GM20431 (cell line): ENCODE measurements around the gene ACAD8.
"Not testable (repeated sequence)": the region's sequence is repeated elsewhere in the genome, so short reads cannot be mapped to it uniquely, and the experiment has no call there.

Source experiments
- in situ Hi-C: fragments of 300-500 bp; cut with MseI, MboI; formaldehyde crosslinking; loops from one replicate; pipeline ENCODE4 v1.15.0; 2020; ENCODE audit warnings: low sequenced_read_pairs; ENCODE audit not compliant: unreplicated experiment

ACAD8 gene

GRCh38 chr11:134237557-134237922 lies 15.8 kb upstream of the ACAD8 start:
- in situ Hi-C loops: no loop called here

DNA sequence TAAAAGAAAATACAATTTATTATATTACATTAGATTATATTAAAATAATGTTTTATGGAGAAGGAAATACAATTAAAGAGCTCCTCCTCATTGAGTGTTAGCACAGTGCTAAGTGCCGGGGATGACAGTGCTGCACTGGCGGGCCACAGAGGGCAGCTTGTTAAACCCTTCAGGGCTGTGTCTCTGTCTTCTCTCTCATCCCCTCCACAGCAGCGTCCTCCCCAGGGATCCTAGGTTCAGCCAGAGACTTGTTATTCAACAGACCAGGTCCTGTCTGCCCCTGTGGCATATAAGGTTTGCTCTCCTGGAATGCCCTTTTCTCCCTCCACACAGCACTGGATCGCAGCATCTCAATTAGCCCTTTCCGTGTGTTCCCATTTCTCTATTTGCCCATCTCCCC lies 14.4 kb upstream of the ACAD8 start:
- in situ Hi-C loops: no loop called here

- in situ Hi-C loops: no loop called here
Observed at GRCh38 chr11:134240592-134240991, 12.8 kb upstream of the ACAD8 start.

DNA sequence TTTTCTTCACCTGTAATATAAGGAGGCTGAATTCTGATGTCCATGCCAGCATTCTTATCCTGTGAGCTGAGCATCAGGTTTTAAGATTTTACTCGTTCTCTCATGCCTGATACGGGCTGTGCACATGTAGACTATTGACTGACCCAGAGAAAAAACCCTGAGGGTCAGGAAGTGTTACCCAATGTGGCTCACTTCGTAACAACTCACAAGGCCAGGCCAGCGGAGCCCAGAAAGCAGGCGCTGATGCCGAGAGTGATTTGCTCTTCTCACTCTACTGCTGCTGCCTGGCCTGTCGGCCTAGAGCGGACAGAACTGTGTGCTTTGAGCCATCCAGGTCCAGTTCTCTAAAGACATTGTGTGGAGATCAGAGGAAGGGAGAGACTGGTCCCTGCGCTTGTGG lies 11.0 kb upstream of the ACAD8 start:
- in situ Hi-C loops: no loop called here

- in situ Hi-C loops: no loop called here
Observed at GRCh38 chr11:134243913-134244312, 9.5 kb upstream of the ACAD8 start.

GRCh38 chr11:134244593-134244992 lies 8.8 kb upstream of the ACAD8 start:
- in situ Hi-C loops: no loop called here

DNA sequence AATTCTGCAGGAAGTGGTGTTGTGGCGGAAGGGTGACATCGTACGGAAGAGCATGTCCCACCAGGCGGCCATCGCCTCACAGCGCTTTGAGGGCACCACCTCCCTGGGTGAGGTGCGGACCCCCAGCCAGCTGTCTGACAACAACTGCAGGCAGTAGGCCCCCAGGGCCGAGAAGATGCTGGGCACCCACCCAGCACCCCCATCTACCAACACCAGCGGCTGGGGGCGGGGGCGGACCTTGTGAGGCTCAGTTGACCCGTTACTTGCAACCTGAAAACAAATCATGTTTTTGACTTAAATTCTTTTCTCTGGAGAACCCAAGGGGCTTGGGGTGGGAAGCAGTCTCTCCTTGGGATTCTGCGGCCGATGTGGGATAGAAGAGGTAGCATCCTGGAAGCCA lies 7.9 kb upstream of the ACAD8 start:
- in situ Hi-C loops: no loop called here

DNA sequence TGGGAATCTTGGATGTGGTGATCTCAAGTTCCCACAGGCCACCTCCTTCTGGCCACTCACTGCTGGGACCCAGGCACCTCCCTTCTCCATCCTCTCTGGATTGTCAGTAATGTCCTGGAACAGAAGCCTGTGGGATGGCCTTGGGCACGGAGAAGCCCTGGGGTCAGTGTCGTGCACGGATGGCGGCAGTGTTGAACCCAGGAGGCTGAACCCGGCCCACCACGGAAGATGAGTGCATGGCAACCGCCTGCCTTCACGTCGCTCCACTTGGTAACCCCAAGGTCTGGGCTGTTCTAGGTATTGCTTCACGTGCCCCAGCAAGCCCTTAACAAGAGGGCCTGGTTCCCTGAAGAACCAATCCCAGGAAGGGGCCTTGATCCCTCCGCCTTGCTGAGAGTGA lies 7.3 kb upstream of the ACAD8 start:
- in situ Hi-C loops: no loop called here

DNA sequence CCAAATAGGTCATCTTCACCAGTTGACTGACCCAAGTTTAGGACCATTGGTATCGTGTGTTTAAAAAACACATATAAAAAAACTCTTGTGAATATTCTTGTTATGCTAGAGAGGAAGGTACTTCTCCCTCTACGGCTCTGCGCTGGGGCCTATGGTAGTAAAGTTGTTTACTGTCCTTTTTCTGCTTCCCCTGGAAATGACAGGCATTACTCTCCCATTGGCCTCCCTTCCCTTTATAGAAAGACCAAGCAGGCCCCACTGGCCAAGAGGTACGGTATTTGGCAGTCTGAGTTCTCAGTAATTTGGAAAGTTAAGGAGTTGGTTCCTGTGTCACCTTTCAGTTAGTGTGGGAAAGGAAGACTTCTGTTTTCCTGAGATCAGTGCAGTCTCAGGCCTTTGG lies 6.7 kb upstream of the ACAD8 start:
- in situ Hi-C loops: no loop called here

GRCh38 chr11:134248910-134249480 lies 4.4 kb upstream of the ACAD8 start:
- in situ Hi-C loops: no loop called here

DNA sequence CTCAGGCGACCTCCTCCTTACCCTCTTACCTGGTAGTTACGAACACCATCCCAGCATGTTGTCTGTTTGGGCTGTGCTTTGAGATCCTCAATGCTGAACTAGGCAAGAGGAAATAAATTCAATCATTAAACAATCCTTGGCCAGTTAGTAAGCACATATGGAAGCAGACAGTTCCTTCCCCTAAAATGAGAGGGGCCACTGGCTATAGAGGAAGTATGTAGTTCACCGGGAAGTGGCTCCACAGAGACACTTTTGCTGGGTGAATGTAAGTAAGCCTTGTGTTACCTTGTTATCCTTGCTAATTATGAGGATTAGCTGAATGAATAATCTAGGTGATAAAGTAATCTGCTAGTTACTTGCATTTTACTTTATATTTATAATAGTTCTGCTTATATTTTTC lies 3.1 kb upstream of the ACAD8 start:
- in situ Hi-C loops: no loop called here

GRCh38 chr11:134250675-134251074 lies 2.7 kb upstream of the ACAD8 start:
- in situ Hi-C loops: no loop called here

GRCh38 chr11:134252346-134253187 lies 801 bp upstream of the ACAD8 start:
- in situ Hi-C loops: no loop called here

- in situ Hi-C loops: no loop called here
Observed at GRCh38 chr11:134254433-134255183, 1.2 kb downstream of the ACAD8 start.

DNA sequence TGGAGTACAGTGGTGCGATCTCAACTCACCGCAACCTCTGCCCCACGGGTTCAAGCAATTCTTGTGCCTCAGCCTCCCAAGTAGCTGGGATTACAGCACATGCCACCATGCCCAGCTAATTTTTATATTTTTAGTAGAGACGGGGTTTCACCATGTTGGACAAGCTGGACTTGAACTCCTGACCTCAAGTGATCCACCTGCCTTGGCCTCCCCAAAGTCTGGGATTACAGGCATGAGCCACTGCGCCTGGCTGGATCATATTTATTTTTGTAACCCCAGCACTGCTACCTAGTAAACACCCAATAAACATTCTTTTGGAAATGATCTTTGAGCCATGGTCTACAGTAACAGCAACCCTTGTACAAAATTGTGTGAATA lies 1.8 kb downstream of the ACAD8 start:
- in situ Hi-C loops: not testable (repeated sequence)

DNA sequence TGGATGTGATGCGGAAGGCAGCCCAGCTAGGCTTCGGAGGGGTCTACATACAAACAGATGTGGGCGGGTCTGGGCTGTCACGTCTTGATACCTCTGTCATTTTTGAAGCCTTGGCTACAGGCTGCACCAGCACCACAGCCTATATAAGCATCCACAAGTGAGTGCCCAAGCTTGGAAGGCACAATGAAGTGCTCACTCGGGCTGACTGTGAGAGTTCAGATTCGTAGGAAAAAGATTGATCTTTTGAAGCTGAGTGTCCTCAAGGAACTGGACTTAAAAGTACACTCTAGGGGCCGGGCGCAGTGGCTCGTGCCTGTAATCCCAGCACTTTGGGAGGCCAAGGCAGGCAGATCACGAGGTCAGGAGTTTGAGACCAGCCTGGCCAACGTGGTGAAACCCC lies 3.7 kb downstream of the ACAD8 start:
- in situ Hi-C loops: no loop called here

DNA sequence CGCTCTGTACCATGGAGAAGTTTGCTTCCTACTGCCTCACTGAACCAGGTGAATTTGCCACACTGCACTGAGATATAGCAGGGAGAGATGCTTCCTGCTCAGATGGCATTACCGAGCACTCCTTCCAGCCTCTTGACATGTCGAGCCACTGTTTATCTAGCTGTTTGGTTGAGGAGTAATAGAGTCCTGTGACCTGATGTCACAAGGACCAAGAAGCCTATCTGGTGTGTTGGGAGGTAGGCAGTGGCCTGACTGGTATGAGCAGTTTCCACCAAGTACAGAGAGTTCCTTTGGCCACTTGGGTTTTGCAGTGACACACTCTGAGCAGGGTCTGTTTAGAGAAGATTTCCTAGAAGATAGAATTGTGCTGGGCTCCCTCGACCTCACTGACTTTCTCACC lies 5.2 kb downstream of the ACAD8 start:
- in situ Hi-C loops: no loop called here

- in situ Hi-C loops: no loop called here
Observed at GRCh38 chr11:134260503-134260902, 7.1 kb downstream of the ACAD8 start.

DNA sequence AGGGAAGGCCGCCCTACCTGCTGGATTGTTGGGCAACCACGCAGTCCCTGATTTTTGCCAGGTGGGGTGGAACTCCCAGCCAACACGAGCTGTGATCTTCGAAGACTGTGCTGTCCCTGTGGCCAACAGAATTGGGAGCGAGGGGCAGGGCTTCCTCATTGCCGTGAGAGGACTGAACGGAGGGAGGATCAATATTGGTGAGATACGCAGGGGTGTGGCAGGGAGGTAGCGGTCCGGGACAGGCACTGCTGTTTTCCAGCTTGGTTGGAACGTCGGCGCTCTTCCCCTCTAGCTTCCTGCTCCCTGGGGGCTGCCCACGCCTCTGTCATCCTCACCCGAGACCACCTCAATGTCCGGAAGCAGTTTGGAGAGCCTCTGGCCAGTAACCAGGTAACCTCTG lies 7.6 kb downstream of the ACAD8 start:
- in situ Hi-C loops: no loop called here

- in situ Hi-C loops: no loop called here
Observed at GRCh38 chr11:134261626-134262488, 8.5 kb downstream of the ACAD8 start.
